Tibial artery (tissue), 4 donors: Measurements from ENCODE around the gene SLC6A16.

Experiments
- DNase-seq, 2 donors: peaks; one replicate each; pipeline ENCODE4 v3.0.0-alpha.2; 2019
- H3K27ac ChIP-seq, 2 donors: fragments of 200-600 bp; sonication (generic) in 1 of 2; 1 replicate in 1 of 2; 2 replicates in 1 of 2; pipeline ENCODE4 v1.5.1; 2018 to 2019; ENCODE audit warnings: mild to moderate bottlenecking in 1 of 2
- H3K27me3 ChIP-seq, 2 donors: fragments of 200-600 bp; sonication (generic) in 1 of 2; one replicate each; pipeline versions ENCODE4 v1.5.1 to v1.6.0; 2016 to 2019
- H3K36me3 ChIP-seq, 3 donors: fragments of 200-600 bp; sonication (generic) in 2 of 3; one replicate each; pipeline ENCODE4 v1.5.1; 2016 to 2019; ENCODE audit warnings: mild to moderate bottlenecking in 2 of 3
- H3K4me1 ChIP-seq, 4 donors: fragments of 200-600 bp; sonication (generic) in 2 of 4; 1 replicate in 3 of 4; 2 replicates in 1 of 4; pipeline ENCODE4 v1.5.1; 2016 to 2019
- H3K4me3 ChIP-seq, 2 donors: fragments of 200-600 bp; sonication (generic) in 1 of 2; 1 replicate in 1 of 2; 2 replicates in 1 of 2; pipeline ENCODE4 v1.5.1; 2018 to 2019; ENCODE audit warnings: mild to moderate bottlenecking in 2 of 2
- H3K9me3 ChIP-seq, 3 donors: fragments of 200-600 bp; sonication (generic) in 1 of 3; one replicate each; pipeline ENCODE4 v1.5.1; 2016 to 2019
- CTCF ChIP-seq, 2 experiments: fragments of 200-600 bp in 1 of 2; fragments of 450-650 bp in 1 of 2; IDR thresholded peaks; one replicate each; pipeline ENCODE4 v1.5.1; 2017 to 2019; ENCODE audit warnings: antibody characterized with exemption in 2 of 2, mild to moderate bottlenecking in 1 of 2, moderate library complexity in 1 of 2
- intact Hi-C: fragments of 100-400 bp; cut with DNase I; formaldehyde crosslinking; loops from one replicate; pipeline ENCODE4 v1.15.0; 2023; ENCODE audit warnings: low total_unique reads

SLC6A16 gene

GRCh38 chr19:49361438-49362047 is 36.6 kb upstream of the SLC6A16 start:
- intact Hi-C loops: no loop called here
- TF ChIP-seq CTCF (IDR thresholded peaks at IDR 0.05): no peak
- no peaks in the 10 kb centered on the region for H3K27me3 ChIP-seq
- peaks cover 2 to 20% (median 11%) of the 10 kb centered on the region in 4 donors for H3K4me1 ChIP-seq
- H3K36me3 ChIP-seq: peaks cover 16 to 33% (median 27%) of the 10 kb centered on the region in 3 donors
- H3K4me3 ChIP-seq: peak overlapping the region; percentile 81 to 98
- DNase-seq: peak; percentile 77 to 91
- H3K9me3 ChIP-seq: no peaks in the 10 kb centered on the region
- peak overlapping the region; percentile 84 to 96 for H3K27ac ChIP-seq

GRCh38 chr19:49359851-49360820 is 35.1 kb upstream of the SLC6A16 start:
- Histone ChIP-seq H3K36me3 (peaks cover 23 to 43% (median 30%) of the 10 kb centered on the region in 3 donors), H3K4me1 (peaks cover 2 to 20% (median 11%) of the 10 kb centered on the region in 4 donors), H3K4me3 (no peak overlapping the region), H3K27me3 (no peaks in the 10 kb centered on the region), H3K9me3 (no peaks in the 10 kb centered on the region), H3K27ac (peak overlapping the region; percentile 84 to 96)
- DNase-seq: no peak
- intact Hi-C loops: no loop called here
- TF ChIP-seq CTCF (IDR thresholded peaks at IDR 0.05): no peak

GRCh38 chr19:49357186-49357585 is 32.2 kb upstream of the SLC6A16 start:
- no peak overlapping the region for H3K4me3 ChIP-seq
- H3K4me1 ChIP-seq: peaks cover 0 to 15% (median 3%) of the 10 kb centered on the region in 4 donors
- no peak for DNase-seq
- no peak for TF ChIP-seq CTCF (IDR thresholded peaks at IDR 0.05)
- peaks cover 35 to 72% (median 53%) of the 10 kb centered on the region in 3 donors for H3K36me3 ChIP-seq
- no peak overlapping the region for H3K27ac ChIP-seq
- no peaks in the 10 kb centered on the region for H3K9me3 ChIP-seq
- no peaks in the 10 kb centered on the region for H3K27me3 ChIP-seq
- intact Hi-C loops: no loop called here

GRCh38 chr19:49356382-49356781 is 31.4 kb upstream of the SLC6A16 start:
- H3K4me3 ChIP-seq: no peak overlapping the region
- intact Hi-C loops: no loop called here
- H3K27ac ChIP-seq: no peak overlapping the region
- H3K27me3 ChIP-seq: no peaks in the 10 kb centered on the region
- TF ChIP-seq CTCF (IDR thresholded peaks at IDR 0.05): no peak
- DNase-seq: no peak
- H3K36me3 ChIP-seq: peaks cover 42 to 80% (median 58%) of the 10 kb centered on the region in 3 donors
- no peaks in the 10 kb centered on the region for H3K9me3 ChIP-seq
- peaks cover 0 to 15% (median 3%) of the 10 kb centered on the region in 4 donors for H3K4me1 ChIP-seq

- DNase-seq: no peak
- TF ChIP-seq CTCF (IDR thresholded peaks at IDR 0.05): no peak
- Histone ChIP-seq H3K4me3 (no peak overlapping the region), H3K4me1 (peaks cover 0 to 11% (median under 1%) of the 10 kb centered on the region in 4 donors), H3K36me3 (peaks cover 46 to 85% (median 59%) of the 10 kb centered on the region in 3 donors), H3K27ac (no peak overlapping the region), H3K27me3 (no peaks in the 10 kb centered on the region), H3K9me3 (no peaks in the 10 kb centered on the region)
- intact Hi-C loops: no loop called here
Measured at GRCh38 chr19:49355909-49356353, 30.9 kb upstream of the SLC6A16 start.
